HG02642 (cell line): Measurements from ENCODE around the gene CYP2R1.

ENCODE experiments used
- ATAC-seq: cut with Tn5 transposase; IDR thresholded peaks from one replicate; pipeline ENCODE4 v1.9.1; 2021; ENCODE audit warnings: mild to moderate bottlenecking; ENCODE audit not compliant: unreplicated experiment, poor library complexity

CYP2R1 gene, protein sequence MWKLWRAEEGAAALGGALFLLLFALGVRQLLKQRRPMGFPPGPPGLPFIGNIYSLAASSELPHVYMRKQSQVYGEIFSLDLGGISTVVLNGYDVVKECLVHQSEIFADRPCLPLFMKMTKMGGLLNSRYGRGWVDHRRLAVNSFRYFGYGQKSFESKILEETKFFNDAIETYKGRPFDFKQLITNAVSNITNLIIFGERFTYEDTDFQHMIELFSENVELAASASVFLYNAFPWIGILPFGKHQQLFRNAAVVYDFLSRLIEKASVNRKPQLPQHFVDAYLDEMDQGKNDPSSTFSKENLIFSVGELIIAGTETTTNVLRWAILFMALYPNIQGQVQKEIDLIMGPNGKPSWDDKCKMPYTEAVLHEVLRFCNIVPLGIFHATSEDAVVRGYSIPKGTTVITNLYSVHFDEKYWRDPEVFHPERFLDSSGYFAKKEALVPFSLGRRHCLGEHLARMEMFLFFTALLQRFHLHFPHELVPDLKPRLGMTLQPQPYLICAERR

DNA sequence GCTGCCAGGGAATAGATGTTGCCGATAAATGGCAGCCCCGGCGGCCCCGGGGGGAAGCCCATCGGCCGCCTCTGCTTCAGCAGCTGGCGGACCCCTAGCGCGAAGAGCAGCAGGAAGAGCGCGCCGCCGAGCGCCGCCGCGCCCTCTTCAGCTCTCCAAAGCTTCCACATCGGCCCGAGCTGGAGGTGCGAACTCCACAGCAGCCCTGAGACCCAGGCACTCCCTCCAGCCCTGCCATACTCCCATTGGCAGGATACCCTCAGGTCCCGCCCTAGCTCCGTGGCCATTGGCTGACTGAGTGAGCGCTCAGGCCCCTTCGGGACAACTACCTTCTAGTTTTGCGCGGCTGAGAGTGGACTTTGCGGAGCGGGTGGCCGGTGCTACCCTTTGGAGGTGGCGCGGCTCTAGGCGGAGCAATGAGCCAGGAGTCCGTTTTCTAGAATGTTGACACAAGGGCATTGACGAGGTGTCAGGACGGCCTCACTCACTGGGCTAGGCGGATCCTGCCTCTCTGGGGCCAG, at the start of gene CYP2R1:
Gene CYP2R1, minus strand, starts transcription at position 196 of the 521 bp plus-strand sequence. Its CDS starts 26 bp downstream, at position 170.
- ATAC-seq: peak; percentile 97

DNA sequence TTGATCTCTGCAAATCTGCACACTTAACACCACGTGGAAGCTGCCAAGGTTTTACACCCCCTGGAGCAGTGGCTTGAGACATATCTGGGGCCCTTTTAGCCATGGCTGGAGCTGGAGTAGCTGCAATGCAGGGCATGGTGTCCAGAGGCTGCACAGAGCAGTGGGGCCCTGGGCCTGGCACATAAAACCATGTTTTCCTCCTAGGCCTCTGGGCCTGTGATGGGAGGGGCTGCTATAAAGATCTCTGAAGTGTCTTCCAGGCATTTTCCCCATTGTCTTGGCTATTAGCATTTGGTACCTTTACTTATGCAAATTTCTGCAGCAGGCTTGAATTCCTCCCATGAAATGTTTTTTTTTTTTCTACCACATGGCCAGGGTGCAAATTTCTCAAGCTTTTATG, 46.9 kb upstream of the CYP2R1 start:
- ATAC-seq: no peak

DNA sequence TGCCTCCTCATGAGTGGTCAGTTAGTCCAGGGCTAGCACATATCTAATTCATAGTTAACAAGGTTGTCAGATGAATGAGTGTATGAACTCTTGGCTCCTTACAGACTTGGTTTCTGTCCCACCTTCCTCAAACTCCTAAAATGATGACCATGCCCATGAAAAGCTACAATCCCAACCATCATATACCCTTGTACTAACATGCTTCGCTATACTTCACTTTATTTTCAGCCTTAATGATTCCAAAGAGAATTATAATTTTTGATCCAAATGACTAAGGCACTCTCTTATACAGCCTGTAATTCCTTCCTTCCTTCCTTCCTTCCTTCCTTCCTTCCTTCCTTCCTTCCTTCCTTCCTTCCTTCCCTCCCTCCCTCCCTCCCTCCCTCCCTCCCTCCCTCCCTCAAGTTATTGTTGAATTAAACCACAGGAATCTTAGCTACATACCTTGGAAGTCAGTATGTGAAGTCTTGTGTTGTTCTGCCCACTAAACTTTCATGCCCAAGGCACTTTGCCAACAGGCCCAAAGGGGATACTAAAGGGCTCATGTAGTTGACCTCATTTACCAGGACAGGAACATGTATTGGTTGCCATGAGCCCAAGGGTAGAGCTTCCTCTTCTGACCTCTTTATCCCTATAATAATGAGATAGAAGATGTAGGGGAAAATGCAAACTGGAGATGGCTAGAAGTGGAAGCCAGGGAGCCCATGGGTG, 42.8 kb upstream of the CYP2R1 start:
- no peak for ATAC-seq

DNA sequence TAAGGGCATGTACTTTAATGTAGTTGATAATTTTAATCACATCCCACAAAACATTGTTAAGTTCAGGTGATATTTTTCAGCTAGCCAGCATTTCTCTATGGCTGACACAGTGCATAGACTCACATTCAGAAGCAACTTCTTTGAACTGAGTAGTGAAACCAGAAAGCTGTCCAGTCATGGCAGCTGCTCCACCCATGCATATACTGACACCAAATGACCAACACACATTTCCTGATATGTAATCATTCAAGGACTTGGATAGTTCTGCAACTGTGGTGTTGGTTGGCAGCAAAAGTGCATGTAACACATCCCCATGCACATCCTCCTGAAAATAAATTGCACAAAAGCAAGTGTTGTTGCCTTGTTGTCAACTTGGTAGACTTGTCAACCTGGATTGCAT, 40.4 kb upstream of the CYP2R1 start:
- no peak for ATAC-seq

DNA sequence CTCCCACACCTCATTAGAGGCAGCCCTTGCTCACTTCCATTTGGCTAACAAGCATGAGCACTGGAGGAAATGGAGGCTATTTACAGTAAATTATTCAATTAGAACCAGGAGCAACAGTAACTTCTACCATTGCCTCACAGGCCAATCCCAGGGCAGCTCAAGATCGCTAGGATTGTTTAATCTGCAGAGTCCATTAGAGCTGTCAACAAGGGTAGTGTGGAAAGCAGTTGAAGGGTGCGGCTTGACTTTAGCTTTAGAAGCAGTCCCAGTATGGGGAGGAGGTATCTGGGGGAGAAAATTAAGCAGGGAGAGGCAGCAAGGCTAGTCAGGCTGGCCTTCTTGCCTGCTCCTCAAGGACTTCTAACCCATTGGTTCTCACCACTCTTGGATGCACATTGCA, 38.3 kb upstream of the CYP2R1 start:
- ATAC-seq: no peak

DNA sequence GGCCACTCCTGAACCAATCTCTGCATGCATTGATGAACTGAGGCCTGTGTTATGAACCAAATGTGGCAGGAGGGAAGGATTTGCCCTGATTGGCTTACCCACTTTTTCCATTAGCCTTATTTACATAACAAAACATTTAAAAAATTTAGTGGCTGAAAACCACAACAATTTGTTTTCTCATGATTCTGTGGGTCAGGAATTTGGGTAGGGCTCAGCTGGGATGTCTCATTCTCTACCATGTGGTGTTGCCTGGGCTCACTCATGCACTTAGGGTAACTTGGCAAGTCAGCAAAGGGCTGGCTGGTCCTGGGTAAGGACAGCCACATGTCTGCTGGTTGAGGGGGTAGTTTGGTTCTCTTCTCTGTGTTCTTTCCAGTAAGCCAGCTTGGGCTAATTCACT, 35.1 kb upstream of the CYP2R1 start:
- no peak for ATAC-seq

DNA sequence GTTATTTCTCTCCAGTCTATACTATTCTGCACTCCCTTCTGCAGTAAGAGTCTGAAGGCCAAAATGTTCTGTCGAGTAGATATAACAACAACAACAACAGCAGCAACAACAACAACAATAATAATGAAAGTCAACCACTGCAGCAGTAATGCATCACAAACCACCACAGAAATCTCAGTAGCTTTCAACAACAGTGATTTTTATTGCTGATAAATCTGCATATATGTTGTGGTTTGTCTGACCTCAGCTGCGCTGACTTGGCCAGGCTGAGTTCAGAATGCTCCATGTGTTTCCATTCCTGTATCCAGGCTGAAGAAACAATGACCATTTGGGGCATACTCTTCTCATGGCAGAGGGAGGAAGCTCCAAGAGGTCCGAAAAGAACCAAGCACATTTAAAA, 32.3 kb upstream of the CYP2R1 start:
- no peak for ATAC-seq

DNA sequence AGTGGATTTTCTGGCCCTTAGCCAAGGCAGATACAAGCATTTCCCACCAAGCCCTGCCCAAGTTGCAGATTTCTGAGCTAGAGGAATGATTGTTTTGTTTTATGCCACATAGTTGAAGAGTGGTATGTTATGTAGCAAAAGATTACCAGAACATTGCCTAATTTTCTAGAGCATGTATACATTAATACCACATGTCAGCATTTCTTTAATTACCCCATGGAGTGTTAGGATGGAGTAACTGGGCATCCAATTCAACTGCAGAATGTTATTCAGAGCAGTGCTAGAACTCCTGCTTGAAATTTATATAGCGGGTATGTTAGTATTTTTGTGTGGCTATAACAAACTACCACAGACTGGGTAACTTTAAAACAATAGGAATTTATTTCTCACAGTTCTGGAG, 24.4 kb upstream of the CYP2R1 start:
- no peak for ATAC-seq

DNA sequence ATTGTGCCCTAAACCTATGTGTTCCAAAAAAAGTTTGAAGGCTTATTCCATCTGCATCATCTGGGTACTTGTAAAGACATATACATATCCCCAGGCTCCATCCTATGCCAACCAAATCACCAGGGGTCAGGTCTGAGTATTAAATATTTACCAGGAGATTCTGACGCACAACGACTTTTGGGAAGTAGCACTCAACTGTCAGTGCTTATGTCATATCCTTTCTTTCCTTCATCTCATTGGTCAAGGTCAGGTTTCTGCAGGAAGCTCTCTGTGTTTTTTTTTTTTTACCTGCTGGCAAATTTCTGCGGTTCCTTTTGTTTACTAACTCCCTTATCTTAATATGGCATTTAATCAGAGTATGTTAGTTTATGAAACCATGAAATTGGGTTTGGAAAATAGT, 22.5 kb upstream of the CYP2R1 start:
- ATAC-seq: no peak

DNA sequence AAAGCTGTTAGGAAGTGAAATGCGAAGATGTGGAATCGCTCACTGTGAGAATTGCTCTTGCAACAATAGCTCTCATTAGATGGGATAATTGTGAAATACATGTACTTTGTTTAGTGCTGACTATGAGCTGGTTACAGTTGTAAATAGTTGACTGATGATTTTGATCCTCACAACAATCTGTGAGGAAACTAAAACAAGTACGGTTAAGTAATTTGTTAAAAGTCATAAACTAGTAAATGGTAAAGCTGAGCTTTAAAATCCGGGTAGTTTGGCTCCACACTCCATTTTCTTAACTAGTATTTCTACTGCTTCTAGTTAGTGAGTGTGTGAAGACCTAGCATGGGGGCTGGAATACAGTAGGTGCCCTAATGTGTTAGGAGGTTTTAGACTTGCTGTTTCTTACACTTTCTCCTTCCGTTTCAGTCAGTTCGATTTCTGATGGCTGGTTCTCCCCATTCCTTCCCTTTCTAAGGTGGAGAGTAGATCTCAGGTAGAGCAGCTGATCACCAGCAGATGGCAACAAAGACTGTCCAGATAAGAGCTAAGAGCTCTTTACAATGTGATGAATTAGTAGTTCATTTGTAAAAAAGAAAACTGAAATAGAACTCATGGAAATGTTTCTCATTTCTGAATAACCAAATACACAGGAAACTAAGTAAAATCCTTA, 16.3 kb upstream of the CYP2R1 start:
- ATAC-seq: peak; percentile 26

DNA sequence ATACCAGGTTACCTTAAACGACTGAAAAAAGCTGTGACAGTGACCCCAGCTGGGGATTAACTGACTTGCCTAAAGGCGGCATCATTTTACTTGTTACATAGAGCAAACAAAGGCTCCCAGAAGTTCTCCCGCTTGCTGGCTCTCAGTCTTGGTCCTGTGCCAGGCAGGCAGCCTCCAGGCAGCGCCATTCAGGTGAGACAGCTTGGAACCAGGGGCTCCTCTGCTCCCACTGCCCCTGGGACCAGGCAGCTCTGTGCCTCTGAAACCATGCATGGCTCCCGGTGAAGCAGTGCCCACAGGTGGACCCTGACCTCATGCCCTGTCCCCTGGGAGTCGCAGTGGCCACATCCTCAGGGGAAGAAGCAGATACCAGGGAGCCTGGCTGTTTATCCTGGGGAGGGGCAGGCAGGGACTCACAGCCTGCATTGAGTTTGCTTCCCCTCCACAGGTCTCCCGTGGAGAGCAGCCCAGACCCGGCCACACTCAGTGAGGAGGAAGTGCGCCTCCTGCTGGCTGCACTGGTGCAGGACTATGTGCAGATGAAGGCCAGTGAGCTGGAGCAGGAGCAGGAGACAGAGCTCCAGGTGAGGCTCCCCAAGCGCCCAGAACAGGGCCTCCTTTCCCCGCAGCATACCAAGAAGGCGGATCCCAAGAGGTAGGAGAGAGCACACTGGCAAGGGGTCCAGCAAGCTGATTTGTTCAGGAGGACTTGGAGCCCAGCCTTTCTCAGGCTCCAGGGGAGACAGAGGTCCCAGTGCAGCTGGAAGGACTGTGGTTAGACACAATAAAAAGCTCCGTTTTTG, 15.6 kb upstream of the CYP2R1 start:
- ATAC-seq: peak; percentile 62

DNA sequence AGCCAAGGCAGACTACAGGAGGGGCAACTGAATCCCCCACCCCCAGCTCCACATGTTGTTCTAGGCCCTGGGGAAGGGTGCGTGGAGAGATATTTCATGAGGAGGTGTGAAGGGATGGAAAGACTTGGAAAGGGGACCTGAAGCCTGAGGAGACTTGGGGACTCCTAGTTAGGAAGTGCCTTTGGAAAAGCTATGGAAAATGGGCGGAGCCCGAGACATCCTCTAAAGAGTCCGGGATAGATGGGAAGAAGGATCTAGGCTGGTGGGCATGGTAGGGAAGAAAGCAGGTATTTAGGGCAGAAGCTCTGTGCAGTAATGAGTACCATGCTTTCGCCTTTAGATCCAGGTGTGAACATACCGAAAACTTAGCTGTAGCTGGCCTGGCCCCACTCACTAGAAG, 15.0 kb upstream of the CYP2R1 start:
- no peak for ATAC-seq

DNA sequence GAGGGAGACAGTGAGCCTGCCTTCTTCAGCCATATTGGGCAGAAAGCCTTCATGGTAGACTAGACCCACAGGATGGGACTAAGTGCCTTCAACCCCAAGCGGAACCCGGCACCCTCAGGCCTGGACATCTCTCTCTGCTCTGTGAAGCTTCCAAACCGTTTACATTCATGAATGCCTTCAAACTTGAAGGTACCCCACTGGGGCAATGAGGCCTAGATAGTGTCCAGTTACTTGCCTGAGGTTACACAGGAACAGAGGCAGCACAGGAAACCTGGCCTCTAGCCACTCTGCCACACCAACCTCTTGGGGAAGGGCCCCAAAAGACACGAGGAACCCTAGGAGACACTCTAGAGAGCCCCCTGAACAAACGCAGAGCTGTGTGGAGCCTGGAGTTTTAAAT, 14.5 kb upstream of the CYP2R1 start:
- no peak for ATAC-seq

DNA sequence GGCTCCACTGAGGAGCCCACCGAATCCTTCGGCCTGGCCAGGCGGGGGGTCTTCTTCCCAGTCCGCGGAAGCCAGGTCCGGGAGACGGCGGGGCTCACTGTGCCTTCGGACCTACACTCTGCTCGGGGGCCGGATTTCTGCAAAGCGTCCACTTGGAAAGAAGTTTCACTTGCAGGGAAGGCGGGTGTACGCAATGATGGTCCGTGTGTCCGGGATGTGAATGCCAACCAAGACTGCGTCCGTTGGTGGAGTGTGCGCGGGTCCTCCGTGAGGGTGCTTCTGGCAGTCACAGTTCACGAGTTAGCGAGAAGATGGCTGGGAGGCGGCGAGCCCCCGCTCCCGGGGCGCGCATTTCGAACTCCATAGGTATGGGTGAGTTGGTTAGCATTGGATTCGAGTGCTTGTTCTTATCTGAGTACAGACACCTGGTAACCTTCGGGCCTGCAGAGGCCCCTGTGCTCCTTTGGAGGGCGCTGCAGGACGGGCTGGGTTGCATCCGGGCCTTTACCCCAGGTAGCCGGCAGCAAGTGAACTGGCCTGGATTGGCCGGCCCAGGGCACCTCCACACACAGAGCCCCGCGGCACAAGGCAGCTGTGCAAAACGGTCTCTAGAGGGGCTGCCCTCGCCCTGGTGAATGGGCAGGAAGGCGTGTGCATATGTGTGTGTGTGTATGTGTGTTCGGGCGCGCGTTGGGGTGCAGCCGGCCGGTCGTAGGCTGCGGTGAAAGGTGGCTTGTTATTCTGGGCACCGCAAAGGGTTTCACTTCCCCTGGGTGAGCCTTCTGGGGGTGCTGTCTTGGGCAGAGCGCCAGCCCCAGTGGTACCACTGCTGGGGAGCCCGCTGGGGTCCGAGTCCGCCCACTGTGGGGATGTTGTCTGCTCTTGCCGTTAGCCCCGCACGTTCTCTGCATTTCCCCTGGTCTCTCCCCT, 13.3 kb upstream of the CYP2R1 start:
- ATAC-seq: peak; percentile 71

DNA sequence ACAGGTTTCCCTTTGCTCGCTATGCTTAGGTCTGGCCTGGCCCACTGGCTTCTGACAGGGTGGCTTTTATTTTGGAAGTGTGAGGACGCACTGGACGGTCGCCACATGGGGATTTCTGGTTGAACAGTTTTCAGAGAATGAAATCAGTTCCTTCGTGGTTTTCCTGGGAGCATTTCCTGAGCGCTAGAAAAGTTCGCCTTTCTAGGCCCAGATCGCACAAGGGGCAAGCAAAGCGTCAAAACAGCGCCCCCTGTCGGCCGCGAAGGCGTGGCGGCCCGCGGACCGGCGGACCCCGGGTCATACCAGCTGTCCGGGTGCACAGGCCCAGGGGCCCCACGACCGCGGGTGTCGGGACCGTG, 12.7 kb upstream of the CYP2R1 start:
- peak; percentile 52 for ATAC-seq

DNA sequence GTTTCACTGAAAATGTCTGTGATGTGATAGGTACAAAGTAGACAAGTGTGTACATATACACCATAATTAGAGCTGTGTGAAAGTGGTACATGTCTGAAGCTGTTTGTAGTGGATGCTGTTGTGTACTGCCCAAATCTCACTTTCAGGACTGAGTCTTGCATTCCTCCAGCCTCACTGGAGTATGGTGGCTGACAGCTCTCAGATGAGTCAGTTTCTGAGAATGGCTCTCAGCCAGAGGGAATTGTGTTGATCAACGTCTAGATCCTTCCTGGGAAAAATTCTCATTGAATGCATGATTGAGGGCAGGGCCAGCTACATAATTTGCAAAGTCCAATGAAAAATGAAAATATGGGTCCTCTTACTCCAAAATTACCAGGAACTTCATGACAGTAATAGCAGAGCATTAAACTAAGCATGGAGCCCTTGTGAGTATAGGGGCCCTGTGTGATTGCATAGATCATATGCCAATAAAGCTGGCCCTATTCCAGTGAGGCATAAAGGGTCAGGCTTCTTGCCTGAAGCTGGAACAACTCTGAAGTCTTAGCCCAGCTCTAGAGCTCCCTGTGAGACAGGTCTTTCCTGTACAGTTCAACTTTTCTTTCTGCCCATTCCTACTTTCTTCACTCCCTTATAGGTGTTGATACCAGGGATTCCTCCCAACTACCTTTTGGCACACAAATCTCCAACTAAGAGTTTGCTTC, 10.8 kb upstream of the CYP2R1 start:
- no peak for ATAC-seq

DNA sequence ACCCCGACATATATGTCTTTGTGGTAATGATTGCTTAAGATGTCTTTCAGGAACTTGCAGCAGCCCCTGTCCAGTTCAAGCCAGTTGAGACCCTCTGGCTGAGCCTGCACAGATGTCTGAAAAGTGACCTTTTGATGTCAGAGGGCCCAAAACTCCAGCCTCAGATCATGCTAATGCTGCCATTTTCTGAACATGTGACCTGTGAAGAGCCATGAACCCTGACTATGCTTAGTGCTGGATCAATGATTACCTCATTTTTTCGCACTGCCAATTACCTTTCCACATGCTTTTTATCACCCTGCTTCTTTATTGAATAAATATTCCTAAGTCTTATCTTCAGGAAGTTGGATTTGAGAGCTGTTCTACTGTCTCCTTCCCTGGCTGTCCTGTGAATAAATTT, 6.9 kb upstream of the CYP2R1 start:
- ATAC-seq: no peak

DNA sequence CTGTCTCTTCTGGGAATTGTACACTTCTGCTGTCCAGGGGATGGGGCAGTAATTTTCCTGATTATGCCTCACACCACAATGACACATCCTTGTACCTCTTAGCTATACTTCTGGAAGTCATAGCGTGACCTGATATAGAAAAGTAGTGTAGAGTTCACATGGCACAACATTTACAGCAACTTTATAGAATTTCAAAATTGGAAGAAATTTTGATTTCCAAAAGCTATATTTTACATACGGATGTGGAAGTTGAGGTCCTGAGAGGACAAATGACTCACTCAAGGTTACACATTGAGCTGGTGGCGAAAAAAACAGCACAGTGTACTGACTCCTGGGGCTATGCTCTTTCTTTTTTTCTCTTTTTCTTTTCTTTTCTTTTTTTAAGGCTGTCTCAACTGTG, 6.3 kb upstream of the CYP2R1 start:
- no peak for ATAC-seq
